ENCODE measurements around the gene IGF2BP3.
A peak's percentile ranks its signal among the peaks of the same experiment; 100 is the strongest.

The IGF2BP3 gene

GRCh38 chr7:23372611-23373010 is 97.7 kb downstream of the IGF2BP3 start:
- no peak for DNase-seq

- DNase-seq: no peak
These were observed 98.6 kb downstream of the IGF2BP3 start for GRCh38 chr7:23371654-23372053.

- no peak for DNase-seq
These were observed 100.4 kb downstream of the IGF2BP3 start for GRCh38 chr7:23369695-23370404.

GRCh38 chr7:23369100-23369499 is 101.2 kb downstream of the IGF2BP3 start:
- no peak for DNase-seq

- DNase-seq: no peak
These were observed 112.1 kb downstream of the IGF2BP3 start for GRCh38 chr7:23358152-23358674.

GRCh38 chr7:23357190-23358093 is 112.8 kb downstream of the IGF2BP3 start:
- DNase-seq: no peak

- no peak for DNase-seq
These were observed 113.6 kb downstream of the IGF2BP3 start for GRCh38 chr7:23356726-23357125.

GRCh38 chr7:23356168-23356567 is 114.1 kb downstream of the IGF2BP3 start:
- DNase-seq: no peak

- DNase-seq: no peak
These were observed 117.1 kb downstream of the IGF2BP3 start for GRCh38 chr7:23353172-23353571.

GRCh38 chr7:23350466-23350865 is 119.8 kb downstream of the IGF2BP3 start:
- no peak for DNase-seq

GRCh38 chr7:23349484-23350157 is 120.7 kb downstream of the IGF2BP3 start:
- no peak for DNase-seq

GRCh38 chr7:23347682-23348180 is 122.6 kb downstream of the IGF2BP3 start:
- DNase-seq: peak; percentile 57

GRCh38 chr7:23347033-23347681 is 123.1 kb downstream of the IGF2BP3 start:
- no peak for DNase-seq

- no peak for DNase-seq
These were observed 124.0 kb downstream of the IGF2BP3 start for GRCh38 chr7:23346316-23346715.

- no peak for DNase-seq
These were observed 124.7 kb downstream of the IGF2BP3 start for GRCh38 chr7:23345601-23346000.

- no peak for DNase-seq
These were observed 126.3 kb downstream of the IGF2BP3 start for GRCh38 chr7:23343806-23344475.

- no peak for DNase-seq
These were observed 127.2 kb downstream of the IGF2BP3 start for GRCh38 chr7:23343102-23343501.

GRCh38 chr7:23341846-23342598 is 128.3 kb downstream of the IGF2BP3 start:
- DNase-seq: no peak

GRCh38 chr7:23338863-23339262 is 131.4 kb downstream of the IGF2BP3 start:
- DNase-seq: no peak

GRCh38 chr7:23338439-23338838 is 131.9 kb downstream of the IGF2BP3 start:
- no peak for DNase-seq

- no peak for DNase-seq
These were observed 132.9 kb downstream of the IGF2BP3 start for GRCh38 chr7:23337374-23337773.

All from islet precursor cell (in vitro differentiated cells).